ENCODE measurements around the gene R3HDM2.
"Not testable (repeated sequence)": the region's sequence is repeated elsewhere in the genome, so short reads cannot be mapped to it uniquely, and the experiment has no call there.

Gene R3HDM2

DNA sequence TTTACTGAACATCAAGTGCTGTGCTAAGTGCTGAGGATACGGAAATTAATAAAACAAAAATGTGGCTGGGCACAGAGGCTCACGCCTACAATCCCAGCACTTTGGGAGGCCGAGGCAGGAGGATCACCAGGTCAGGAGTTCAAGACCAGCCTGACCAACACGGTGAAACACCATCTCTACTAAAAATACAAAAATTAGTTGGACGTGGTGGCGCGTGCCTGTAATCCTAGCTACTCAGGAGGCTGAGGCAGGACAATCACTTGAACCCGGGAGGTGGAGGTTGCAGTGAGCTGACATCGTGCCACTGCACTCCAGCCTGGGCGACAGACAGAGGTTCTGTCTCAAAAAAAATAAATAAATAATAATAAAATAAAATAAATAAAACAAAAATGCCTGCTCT is 3.9 kb downstream of the R3HDM2 start:
- DNase-seq (ENCODE audit: low read depth): not testable (repeated sequence)

- no peak for DNase-seq (ENCODE audit: low read depth)
These were observed 10.4 kb downstream of the R3HDM2 start for GRCh38 chr12:57420482-57420881.

DNA sequence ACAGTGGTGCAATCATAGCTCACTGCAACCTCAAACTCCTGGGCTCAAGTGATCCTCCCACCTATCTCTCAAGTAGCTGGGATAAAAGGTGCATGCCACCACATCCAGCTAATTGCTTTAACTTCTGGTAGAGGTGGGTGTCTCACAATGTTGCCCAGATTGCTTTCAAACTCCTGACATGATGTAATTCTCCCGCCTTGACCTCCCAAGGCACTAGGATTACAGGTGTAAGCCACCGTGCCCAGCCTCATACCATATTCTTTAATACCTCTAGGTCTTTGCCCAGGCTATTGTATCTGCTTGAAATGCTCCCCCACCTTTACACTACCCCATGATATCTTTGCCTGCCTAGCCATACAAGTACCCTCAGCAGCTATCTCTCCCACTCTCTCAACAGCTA is 11.3 kb downstream of the R3HDM2 start:
- DNase-seq (ENCODE audit: low read depth): no peak

DNA sequence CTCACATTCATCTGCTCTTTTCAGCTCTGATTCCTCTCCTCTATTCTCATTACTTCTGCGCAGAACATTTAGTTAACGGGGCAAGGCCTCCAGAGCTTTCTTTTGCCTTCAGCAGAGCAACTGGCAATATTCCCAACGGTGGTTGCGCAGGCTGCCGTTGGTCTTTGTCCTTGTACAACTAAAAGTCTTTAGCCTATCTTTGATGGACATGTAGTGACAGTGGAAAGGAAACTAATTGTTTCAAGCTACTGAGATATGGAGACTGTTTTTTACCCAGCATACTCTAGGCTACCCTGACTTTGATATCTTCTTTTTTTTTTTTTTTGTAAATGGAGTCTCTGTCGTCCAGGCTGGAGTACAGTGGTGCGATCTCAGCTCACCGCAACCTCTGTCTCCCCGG is 12.6 kb downstream of the R3HDM2 start:
- no peak for DNase-seq (ENCODE audit: low read depth)

- DNase-seq (ENCODE audit: low read depth): no peak
These were observed 14.5 kb downstream of the R3HDM2 start for GRCh38 chr12:57416039-57416996.

GRCh38 chr12:57415088-57415487 is 15.8 kb downstream of the R3HDM2 start:
- no peak for DNase-seq (ENCODE audit: low read depth)

DNA sequence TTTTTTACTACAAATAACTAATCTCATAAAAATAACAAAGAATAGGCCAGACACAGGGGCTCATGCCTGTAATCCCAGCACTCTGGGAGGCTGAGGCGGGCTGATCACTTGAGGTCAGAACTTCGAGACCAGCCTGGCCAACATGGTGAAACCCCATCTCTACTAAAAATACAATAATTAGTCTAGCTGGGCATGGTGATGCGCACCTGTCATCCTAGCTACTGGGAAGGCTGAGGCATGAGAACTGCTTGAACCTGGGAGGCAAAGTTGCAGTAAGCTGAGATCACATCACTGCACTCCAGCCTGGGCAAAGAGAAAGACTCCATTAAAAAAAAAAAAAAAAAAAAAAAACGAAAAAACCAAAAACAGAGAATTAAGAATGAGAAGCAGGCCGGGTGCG is 16.7 kb downstream of the R3HDM2 start:
- DNase-seq (ENCODE audit: low read depth): not testable (repeated sequence)

DNA sequence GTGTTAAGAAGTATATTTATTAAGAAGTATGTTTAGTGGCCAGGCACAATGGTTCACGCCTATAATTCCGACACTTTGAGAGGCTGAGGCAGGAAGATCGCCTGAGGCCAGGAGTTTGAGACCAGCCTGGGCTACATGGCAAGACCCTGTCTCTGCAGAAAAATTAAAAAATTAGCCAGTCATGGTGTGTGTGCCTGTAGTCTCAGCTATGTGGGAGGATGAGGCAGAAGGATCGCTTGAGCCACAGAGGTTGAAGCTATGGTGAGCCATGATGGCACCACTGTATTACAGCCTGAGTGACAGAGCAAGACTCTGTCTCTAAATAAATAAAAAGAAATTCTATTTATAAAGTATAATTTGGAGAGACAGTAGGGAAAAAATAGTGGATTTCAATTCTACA is 20.3 kb downstream of the R3HDM2 start:
- DNase-seq (ENCODE audit: low read depth): no peak

DNA sequence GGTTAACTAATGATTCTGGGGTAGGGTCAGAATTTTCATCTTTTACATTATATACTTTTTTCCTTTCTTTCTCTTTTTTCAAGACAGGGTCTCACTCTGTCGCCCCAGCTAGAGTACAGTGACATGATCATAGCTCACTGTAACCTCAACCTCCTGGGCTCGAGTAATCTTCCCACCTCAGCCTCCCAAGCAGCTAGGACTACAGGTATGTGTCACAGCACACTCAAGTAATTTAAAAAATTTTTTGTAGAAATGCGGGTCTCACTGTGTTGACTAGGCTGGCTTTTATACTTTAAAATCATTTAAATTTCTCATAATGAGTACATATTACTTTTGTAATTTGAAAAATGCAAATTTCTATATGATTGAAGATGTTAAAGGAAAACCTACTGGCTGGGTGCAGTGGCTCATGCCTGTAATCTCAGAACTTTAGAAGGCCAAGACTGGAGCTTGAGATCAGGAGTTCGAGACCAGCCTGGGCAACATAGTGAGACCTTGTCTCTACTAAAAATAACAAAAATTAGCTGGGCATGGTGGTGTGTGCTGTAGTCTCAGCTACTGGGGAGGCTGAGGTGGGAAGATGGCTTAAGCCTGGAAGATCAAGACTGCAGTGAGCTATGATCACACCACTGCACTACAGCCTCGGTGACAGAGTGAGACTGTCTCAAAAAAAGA is 25.7 kb downstream of the R3HDM2 start:
- no peak for DNase-seq (ENCODE audit: low read depth)

DNA sequence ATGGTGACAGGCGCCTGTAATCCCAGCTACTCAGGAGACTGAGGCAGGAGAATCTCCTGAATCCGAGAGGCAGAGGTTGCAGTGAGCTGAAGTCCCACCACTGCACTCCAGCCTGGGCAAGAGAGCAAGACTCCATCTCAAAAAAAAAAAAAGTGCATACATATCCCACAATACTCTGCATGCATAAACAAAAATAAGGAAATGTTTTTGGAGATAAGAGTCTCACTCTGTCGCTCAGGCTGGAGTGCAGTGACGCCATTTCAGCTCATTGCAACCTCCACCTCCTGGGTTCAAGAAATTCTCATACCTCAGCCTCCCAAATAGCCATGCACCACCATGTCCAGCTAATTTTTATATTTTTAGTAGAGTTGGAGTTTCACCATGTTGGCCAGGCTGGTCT is 28.7 kb downstream of the R3HDM2 start:
- DNase-seq (ENCODE audit: low read depth): not testable (repeated sequence)

- DNase-seq (ENCODE audit: low read depth): no peak
These were observed 29.7 kb downstream of the R3HDM2 start for GRCh38 chr12:57401165-57401564.

- DNase-seq (ENCODE audit: low read depth): not testable (repeated sequence)
These were observed 31.0 kb downstream of the R3HDM2 start for GRCh38 chr12:57399718-57400463.

- DNase-seq (ENCODE audit: low read depth): no peak
These were observed 33.4 kb downstream of the R3HDM2 start for GRCh38 chr12:57397441-57397840.

GRCh38 chr12:57395121-57395520 is 35.7 kb downstream of the R3HDM2 start:
- DNase-seq (ENCODE audit: low read depth): no peak

GRCh38 chr12:57390174-57390573 is 40.7 kb downstream of the R3HDM2 start:
- DNase-seq (ENCODE audit: low read depth): no peak

DNA sequence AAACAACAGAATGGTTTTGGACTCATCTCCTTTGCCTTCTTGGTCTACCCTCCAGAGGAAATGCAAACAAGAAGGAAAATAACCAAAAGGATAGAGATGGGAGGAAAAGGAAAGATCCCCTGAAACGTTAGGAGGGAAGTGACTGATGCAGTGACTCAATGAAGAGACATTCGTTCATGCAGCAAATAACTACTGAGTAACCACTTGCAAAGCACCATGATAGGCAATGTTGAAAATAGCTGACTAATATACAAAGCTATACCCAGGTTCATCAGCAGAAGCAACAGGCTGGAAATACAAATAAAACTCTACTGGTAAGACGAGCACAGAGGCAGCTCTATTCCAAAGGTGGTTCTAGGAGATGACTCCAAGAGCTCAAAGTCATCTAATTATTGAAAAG is 41.8 kb downstream of the R3HDM2 start:
- DNase-seq (ENCODE audit: low read depth): no peak

GRCh38 chr12:57388425-57388824 is 42.4 kb downstream of the R3HDM2 start:
- no peak for DNase-seq (ENCODE audit: low read depth)

GRCh38 chr12:57386187-57386720 is 44.6 kb downstream of the R3HDM2 start:
- DNase-seq (ENCODE audit: low read depth): no peak

DNA sequence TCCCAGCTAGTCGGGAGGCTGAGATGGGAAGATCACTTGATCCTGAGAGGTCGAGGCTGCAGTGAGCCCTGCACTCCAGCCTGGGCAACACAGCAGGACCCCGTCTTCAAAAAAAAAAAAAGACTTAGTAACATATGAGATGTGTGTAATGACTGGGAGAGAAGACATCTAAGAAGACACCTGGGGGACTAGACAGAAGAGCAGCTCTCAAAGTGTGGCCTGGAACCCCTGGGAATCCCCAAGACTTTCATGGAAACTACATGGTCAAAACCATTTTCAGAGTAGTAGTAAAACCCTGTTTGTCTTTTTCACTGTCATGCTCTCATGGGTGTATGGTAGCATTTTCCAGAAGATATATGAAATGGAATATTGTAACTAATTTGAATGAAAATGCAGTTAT is 45.3 kb downstream of the R3HDM2 start:
- no peak for DNase-seq (ENCODE audit: low read depth)

DNA sequence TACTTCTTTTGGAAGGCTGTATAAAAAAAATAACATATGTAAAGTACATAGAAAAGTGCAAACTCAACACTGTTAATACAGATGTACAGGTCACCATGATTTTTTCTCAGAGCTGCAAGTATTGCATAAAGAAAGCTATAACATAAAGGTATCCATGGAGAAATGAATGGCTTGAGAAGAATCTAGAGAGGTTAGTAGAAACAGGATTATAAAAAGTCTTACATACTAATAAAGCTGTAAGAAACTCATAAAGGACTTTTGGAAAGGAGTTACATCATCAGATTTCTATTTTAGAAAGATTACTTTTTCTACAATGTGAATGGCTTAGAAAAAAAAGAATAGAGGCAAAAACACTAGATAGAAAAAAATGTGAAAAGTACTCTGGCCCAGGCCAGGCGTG is 46.4 kb downstream of the R3HDM2 start:
- DNase-seq (ENCODE audit: low read depth): no peak

- no peak for DNase-seq (ENCODE audit: low read depth)
These were observed 49.1 kb downstream of the R3HDM2 start for GRCh38 chr12:57381693-57382220.

DNA sequence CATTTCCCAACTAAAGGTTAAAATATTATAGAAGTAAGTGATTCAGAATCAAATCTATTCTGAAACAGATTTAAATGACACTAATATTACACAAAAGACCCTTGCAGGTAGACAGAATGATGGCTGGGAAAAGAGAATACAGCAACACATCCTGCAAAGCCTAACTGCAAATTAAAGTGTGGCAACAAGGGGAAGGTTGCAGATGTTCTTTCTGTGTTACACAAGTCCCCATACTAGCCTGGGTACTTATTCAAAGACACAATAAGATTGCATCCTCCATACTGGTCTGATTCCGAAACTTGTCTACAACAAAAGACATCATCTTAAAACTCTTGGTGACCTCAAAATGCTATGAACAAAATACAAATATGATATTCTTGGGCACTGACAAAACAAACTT is 50.5 kb downstream of the R3HDM2 start:
- no peak for DNase-seq (ENCODE audit: low read depth)
